GM18499 (cell line): ENCODE results near the gene GCA.

Source experiments
- ATAC-seq: cut with Tn5 transposase; IDR thresholded peaks from one replicate; pipeline ENCODE4 v1.9.1; 2021; ENCODE audit warnings: moderate number of reproducible peaks; ENCODE audit not compliant: insufficient read depth, unreplicated experiment

The GCA gene

DNA sequence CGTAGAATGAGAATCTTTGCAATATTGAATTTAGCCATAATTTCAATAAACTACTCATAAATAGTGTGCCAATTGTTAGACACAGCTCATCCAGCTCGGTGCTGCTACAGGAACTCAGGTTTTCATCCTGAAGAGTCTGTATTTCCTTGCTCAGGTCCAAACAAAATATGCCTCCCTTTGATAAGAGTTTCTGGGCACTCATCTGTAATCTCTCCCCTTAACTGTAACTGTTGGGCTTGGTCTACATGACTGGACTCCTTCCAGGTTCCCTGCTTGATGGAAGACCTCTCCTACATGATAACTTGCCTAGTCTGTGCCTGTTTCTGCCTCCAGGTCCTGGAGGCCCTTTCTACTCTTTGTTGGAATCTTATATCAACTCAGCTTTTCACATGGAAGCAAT is 57.9 kb downstream of the GCA start:
- no peak for ATAC-seq

GRCh38 chr2:162403884-162404283 is 60.0 kb downstream of the GCA start:
- no peak for ATAC-seq
